H1 (cell line): ENCODE measurements around the gene TGIF1. TPM values are rescaled to one million over a fixed set of nuclear protein-coding genes. Genes with fewer than 3 reads are reported as not detected.

Experiments used
- CTCF ChIA-PET: fragments of 300-600 bp; sonication (Branson Sonifier 250); formaldehyde crosslinking; loops from one replicate; lab custom pipeline; 2021; ENCODE audit not compliant: partially characterized antibody; lab: Charles Lee
- POLR2A ChIA-PET: fragments of 300-600 bp; sonication (Branson Sonifier 250); formaldehyde crosslinking; loops from one replicate; lab custom pipeline; 2021; ENCODE audit warnings: inconsistent platforms; ENCODE audit not compliant: partially characterized antibody; lab: Charles Lee
- DNase-seq, 2 experiments: peaks; one replicate each; pipeline versions ENCODE4 v3.0.0 to v3.0.0-alpha.2; 2010 to 2022; ENCODE audit warnings: low spot score in 2 of 2, low read depth in 1 of 2, mixed read lengths in 1 of 2
- FAIRE-seq: peaks from 2 replicates; lab custom pipeline; 2011; peaks lifted over from hg19 to GRCh38; lab: Jason Lieb, UNC
- H2AFZ ChIP-seq: 2 replicates; pipeline ENCODE4 v1.8.1; 2012; ENCODE audit warnings: low read length, inconsistent platforms
- H2AK5ac ChIP-seq: 2 replicates; pipeline ENCODE4 v1.6.1; 2013; ENCODE audit warnings: low read depth, low read length
- H2BK120ac ChIP-seq: replicated peaks from 2 replicates; pipeline ENCODE3; 2013; ENCODE audit warnings: low read depth, low read length, inconsistent platforms
- H2BK12ac ChIP-seq: 2 replicates; pipeline ENCODE4 v1.6.1; 2013; ENCODE audit warnings: low read depth, low read length
- H2BK15ac ChIP-seq: 2 replicates; pipeline ENCODE4 v1.6.1; 2013; ENCODE audit warnings: low read length
- H2BK20ac ChIP-seq: 2 replicates; pipeline ENCODE4 v1.6.1; 2013; ENCODE audit warnings: low read length
- H2BK5ac ChIP-seq: 2 replicates; pipeline ENCODE4 v1.6.1; 2013; ENCODE audit warnings: low read depth, low read length
- H3K14ac ChIP-seq: 2 replicates; pipeline ENCODE4 v1.6.1; 2013; ENCODE audit warnings: inconsistent platforms; ENCODE audit not compliant: insufficient read length
- H3K18ac ChIP-seq: 2 replicates; pipeline ENCODE4 v1.6.1; 2013; ENCODE audit warnings: low read length; ENCODE audit errors: extremely low read depth
- H3K23ac ChIP-seq: 2 replicates; pipeline ENCODE4 v1.6.1; 2013; ENCODE audit warnings: inconsistent platforms; ENCODE audit not compliant: insufficient read length
- H3K23me2 ChIP-seq: 2 replicates; pipeline ENCODE4 v1.6.1; 2013; ENCODE audit warnings: low read depth, low read length
- H3K27ac ChIP-seq: 2 replicates; pipeline ENCODE4 v1.6.1; 2011; ENCODE audit warnings: low read depth, low read length, inconsistent platforms
- H3K27me3 ChIP-seq, 4 experiments: replicated peaks in 1 of 4; 1 replicate in 1 of 4; 2 replicates in 3 of 4; pipeline versions ENCODE4 v1.6.1 to v1.8.1; 2011 to 2013; ENCODE audit warnings: low read length in 3 of 4, mild to moderate bottlenecking in 3 of 4, inconsistent platforms in 2 of 4, mixed read lengths in 2 of 4, moderate library complexity in 1 of 4; ENCODE audit not compliant: control insufficient read depth in 3 of 4, insufficient read depth in 3 of 4; ENCODE audit errors: extremely low read depth in 1 of 4
- H3K36me3 ChIP-seq, 4 experiments: 2 replicates each; pipeline versions ENCODE4 v1.6.1 to v1.8.1; 2011 to 2013; ENCODE audit warnings: mild to moderate bottlenecking in 4 of 4, low read length in 3 of 4, moderate library complexity in 2 of 4, control low read depth in 1 of 4, inconsistent platforms in 1 of 4; ENCODE audit not compliant: insufficient read depth in 4 of 4, control insufficient read depth in 2 of 4
- H3K4ac ChIP-seq: replicated peaks from 2 replicates; pipeline ENCODE3; 2013; ENCODE audit warnings: low read length, low read depth, mixed read lengths, inconsistent platforms; ENCODE audit not compliant: insufficient read length
- H3K4me1 ChIP-seq, 4 experiments: replicated peaks in 1 of 4; 1 replicate in 1 of 4; 2 replicates in 3 of 4; pipeline versions ENCODE4 v1.6.1 to v1.8.1; 2011 to 2013; ENCODE audit warnings: low read length in 3 of 4, inconsistent platforms in 2 of 4, mixed read lengths in 1 of 4; ENCODE audit not compliant: insufficient read depth in 4 of 4, control insufficient read depth in 3 of 4
- H3K4me2 ChIP-seq, 2 experiments: 2 replicates each; pipeline versions ENCODE4 v1.6.1 to v1.8.1; 2011 to 2013; ENCODE audit warnings: low read depth in 2 of 2, low read length in 2 of 2, control low read depth in 1 of 2, inconsistent platforms in 1 of 2, mild to moderate bottlenecking in 1 of 2; ENCODE audit not compliant: insufficient read depth in 1 of 2
- H3K4me3 ChIP-seq, 4 experiments: fragments of 200-600, 300-600 bp in 1 of 4; sonication (generic), shearing (Covaris generic), sonication (Bioruptor Twin) in 1 of 4; 2 replicates each; pipeline versions ENCODE4 v1.5.1 to v1.8.1; 2011 to 2016; ENCODE audit warnings: low read length in 4 of 4, low read depth in 3 of 4, control low read depth in 2 of 4, inconsistent platforms in 2 of 4, mild to moderate bottlenecking in 2 of 4, mixed read lengths in 1 of 4, moderate library complexity in 1 of 4; ENCODE audit not compliant: insufficient read depth in 2 of 4; ENCODE audit errors: extremely low read depth in 1 of 4
- H3K56ac ChIP-seq: replicated peaks from 2 replicates; pipeline ENCODE3; 2013; ENCODE audit warnings: low read depth, mild to moderate bottlenecking, mixed read lengths, low read length, inconsistent platforms; ENCODE audit not compliant: insufficient read length
- H3K79me1 ChIP-seq: 2 replicates; pipeline ENCODE4 v1.6.1; 2013; ENCODE audit warnings: low read depth, low read length, control low read depth
- H3K79me2 ChIP-seq, 2 experiments: 2 replicates each; pipeline versions ENCODE4 v1.6.1 to v1.8.1; 2012 to 2013; ENCODE audit warnings: low read length in 2 of 2, mild to moderate bottlenecking in 2 of 2, inconsistent platforms in 1 of 2; ENCODE audit not compliant: insufficient read depth in 2 of 2, control insufficient read depth in 1 of 2
- H3K9ac ChIP-seq, 4 experiments: replicated peaks in 1 of 4; 1 replicate in 1 of 4; 2 replicates in 3 of 4; pipeline versions ENCODE4 v1.6.1 to v1.8.1; 2011 to 2013; ENCODE audit warnings: low read depth in 3 of 4, low read length in 3 of 4, control low read depth in 2 of 4, mild to moderate bottlenecking in 2 of 4, moderate library complexity in 2 of 4, inconsistent platforms in 1 of 4; ENCODE audit errors: extremely low read depth in 1 of 4
- H3K9me3 ChIP-seq, 2 experiments: 2 replicates each; pipeline versions ENCODE4 v1.6.1 to v1.8.1; 2012 to 2013; ENCODE audit warnings: mild to moderate bottlenecking in 2 of 2, moderate library complexity in 2 of 2, control low read depth in 1 of 2, inconsistent platforms in 1 of 2, low read depth in 1 of 2, low read length in 1 of 2, mixed read lengths in 1 of 2; ENCODE audit not compliant: insufficient read depth in 2 of 2
- H4K20me1 ChIP-seq, 2 experiments: replicated peaks in 1 of 2; 2 replicates each; pipeline versions ENCODE3 to v1.8.1; 2011 to 2013; ENCODE audit warnings: inconsistent platforms in 2 of 2, low read length in 2 of 2, mild to moderate bottlenecking in 1 of 2; ENCODE audit not compliant: insufficient read depth in 2 of 2, control insufficient read depth in 1 of 2
- H4K5ac ChIP-seq: 2 replicates; pipeline ENCODE4 v1.6.1; 2013; ENCODE audit warnings: low read length, low read depth, mixed read lengths, inconsistent platforms; ENCODE audit not compliant: insufficient read length
- H4K8ac ChIP-seq: 2 replicates; pipeline ENCODE4 v1.8.0; 2013; ENCODE audit warnings: mild to moderate bottlenecking, moderate library complexity, low read length, inconsistent platforms; ENCODE audit not compliant: insufficient read depth; ENCODE audit errors: extremely low read depth
- H4K91ac ChIP-seq: replicated peaks from 2 replicates; pipeline ENCODE3; 2013; ENCODE audit warnings: low read length, mixed read lengths, inconsistent platforms; ENCODE audit not compliant: insufficient read length
- CBX8 ChIP-seq: fragments of 300-800, 300-1000 bp; sonication (generic); IDR thresholded peaks from 2 replicates; pipeline ENCODE4 v1.7.1; 2016; ENCODE audit warnings: low read depth, low read length, borderline replicate concordance
- CHD1 ChIP-seq: IDR thresholded peaks from 2 replicates; pipeline ENCODE4 v1.6.1; 2012; ENCODE audit warnings: low read depth, low read length, improper control_type of control experiment
- CTCF ChIP-seq, 3 experiments: IDR thresholded peaks; 1 replicate in 2 of 3; 2 replicates in 1 of 3; pipeline versions ENCODE4 v1.5.1 to v1.6.1; 2011; ENCODE audit warnings: low read length in 3 of 3, mild to moderate bottlenecking in 3 of 3, inconsistent platforms in 2 of 3, low read depth in 1 of 3, moderate library complexity in 1 of 3; ENCODE audit not compliant: insufficient read depth in 1 of 3; ENCODE audit errors: control extremely low read depth in 1 of 3
- E2F6 ChIP-seq: IDR thresholded peaks from 2 replicates; pipeline ENCODE4 v1.6.1; 2012; ENCODE audit warnings: inconsistent platforms
- KDM1A ChIP-seq: fragments of 200-600, 300-600 bp; sonication (generic); IDR thresholded peaks from 2 replicates; pipeline ENCODE4 v1.7.1; 2016; ENCODE audit warnings: mild to moderate bottlenecking, low read length, borderline replicate concordance
- KDM5A ChIP-seq: fragments of 200-600 bp; IDR thresholded peaks from 2 replicates; pipeline ENCODE4 v1.7.1; 2012; ENCODE audit warnings: mild to moderate bottlenecking, low read length, inconsistent platforms, mixed read lengths
- POU5F1 ChIP-seq: IDR thresholded peaks from 2 replicates; pipeline ENCODE4 v1.6.1; 2011; ENCODE audit warnings: low read depth, mild to moderate bottlenecking, low read length, moderate library complexity
- whole genome bisulfite sequencing, 2 experiments: shearing (Covaris generic) in 1 of 2; methylation state at CpG; one replicate each; pipeline versions ENCODE4 v1.1.6 to v1.1.7; 2013 to 2015; ENCODE audit warnings: low lambda C conversion rate in 2 of 2, mixed read lengths in 2 of 2, inconsistent platforms in 1 of 2, low coverage in 1 of 2, missing lambda C conversion rate in 1 of 2; ENCODE audit not compliant: insufficient replicate concordance in 2 of 2, insufficient coverage in 1 of 2, insufficient read length in 1 of 2; ENCODE audit errors: extremely low coverage in 1 of 2, missing lambda C conversion rate in 1 of 2; 5-methylcytosine and 5-hydroxymethylcytosine counted together
- polyA plus RNA-seq, 7 experiments: library from polyadenylated mRNA; depleted of rRNA in 3 of 7; stranded (reverse) in 5 of 7; unstranded in 2 of 7; fragments of >200 nt in 5 of 7; fragments of 200-250 nt in 2 of 7; gene quantifications; 1 replicate in 5 of 7; 2 replicates in 1 of 7; 4 replicates in 1 of 7; pipeline versions ENCODE4 v1.2.1 to v1.2.3, GENCODE V29; 2011 to 2013; ENCODE audit warnings: missing spikeins in 2 of 7, mixed read lengths in 2 of 7
- total RNA-seq: library from RNA; stranded (reverse); fragmentation: NEBNext Ultra II Directional; extraction: Animal tissue kit (Norgen Biotek cat#: 25700); gene quantifications from 2 replicates; pipeline ENCODE4 v1.2.1, GENCODE V29; 2021

The TGIF1 gene
- total and polyA plus RNA-seq, 2 of the 8 experiments (the other 6 are each of a cell fraction or from before 2014, with no cell fraction given) = 256 to 262 TPM

- H4K20me1 ChIP-seq = no peaks in the 10 kb centered on the region
- no peak overlapping the region for H3K4me3 ChIP-seq
- ChIA-PET POLR2A (interaction anchor here (1.0 kb wide), 1 partner anchor 22 kb away, joined by 3 read pairs; no protein-coding TSS in a partner anchor), CTCF (no interaction called here)
- no peak overlapping the region for H4K8ac ChIP-seq
- no peaks in the 10 kb centered on the region for H3K9me3 ChIP-seq
- no peak overlapping the region for H3K4ac ChIP-seq
- no peak overlapping the region for H3K18ac ChIP-seq
- H3K9ac ChIP-seq = no peak overlapping the region
- H3K27me3 ChIP-seq = no peaks in the 10 kb centered on the region
- no peak overlapping the region for H2BK5ac ChIP-seq
- no peak overlapping the region for H2BK20ac ChIP-seq
- H3K79me2 ChIP-seq = no peaks in the 10 kb centered on the region
- H3K23ac ChIP-seq = no peak overlapping the region
- no peak overlapping the region for H3K14ac ChIP-seq
- H2BK120ac ChIP-seq = no peak overlapping the region
- H2BK15ac ChIP-seq = no peak overlapping the region
- no peak overlapping the region for H3K56ac ChIP-seq
- H3K36me3 ChIP-seq = no peaks in the 10 kb centered on the region
- H3K27ac ChIP-seq = no peak overlapping the region
- no peak overlapping the region for H4K5ac ChIP-seq
- no peaks in the 10 kb centered on the region for H3K23me2 ChIP-seq
- no peak overlapping the region for H4K91ac ChIP-seq
- H2AK5ac ChIP-seq = no peak overlapping the region
- FAIRE-seq = no peak
- no peak overlapping the region for H2AFZ ChIP-seq
- no peak overlapping the region for H3K4me2 ChIP-seq
- no peak for DNase-seq
- WGBS, 2 experiments = 87% methylated on average over 4 of the region's 4 CpGs; no CpG with 5 or more reads in 1 of the 2 experiments
- H3K79me1 ChIP-seq = no peaks in the 10 kb centered on the region
- H3K4me1 ChIP-seq = no peaks in the 10 kb centered on the region
- no peak overlapping the region for H2BK12ac ChIP-seq
- no peak for TF ChIP-seq CHD1
- no peak for TF ChIP-seq CTCF (IDR thresholded peaks at IDR 0.05; ENCODE audit: control extremely low read depth in 1 of 3, insufficient read depth in 1 of 3, low read depth in 1 of 3, low read length in 3 of 3)
- TF ChIP-seq POU5F1 = no peak
- TF ChIP-seq KDM1A = no peak
- no peak for TF ChIP-seq CBX8
- TF ChIP-seq KDM5A = no peak
- no peak for TF ChIP-seq E2F6
These were observed 23.9 kb upstream of the TGIF1 start for GRCh38 chr18:3426074-3426473.
